OCI-LY7 (cell line): Measurements from ENCODE around the gene LRBA. TPM values are rescaled to one million over a fixed set of nuclear protein-coding genes. Genes with fewer than 3 reads are reported as not detected.
"Not testable (repeated sequence)": the region's sequence is repeated elsewhere in the genome, so short reads cannot be mapped to it uniquely, and the experiment has no call there.

Experiments used
- BruUV-seq: library from RNA; stranded (reverse); fragments of 400-500 nt; replicated peaks from 2 replicates; lab custom pipeline; 2021; lab: Mats Ljungman, UMichigan
- CTCF ChIA-PET: fragments of 300-600 bp; sonication (Branson Sonifier 250); formaldehyde crosslinking; loops from one replicate; lab custom pipeline; 2022; ENCODE audit warnings: antibody characterized with exemption; ENCODE audit not compliant: unreplicated experiment; lab: Charles Lee
- POLR2A ChIA-PET: fragments of 300-600 bp; sonication (Branson Sonifier 250); formaldehyde crosslinking; loops from one replicate; lab custom pipeline; 2022; ENCODE audit warnings: antibody characterized with exemption; lab: Charles Lee
- DNase-seq: peaks from one replicate; pipeline ENCODE4 v3.0.0-alpha.2; 2015; ENCODE audit warnings: low spot score
- H2AFZ ChIP-seq: fragments of 200-600 bp; sonication (generic), shearing (Covaris generic); 2 replicates; pipeline ENCODE4 v1.6.1; 2014; ENCODE audit warnings: mild to moderate bottlenecking, antibody characterized with exemption, low read length, moderate library complexity
- H3K27ac ChIP-seq: fragments of 200-600 bp; sonication (generic); 2 replicates; pipeline ENCODE4 v1.5.1; 2014; ENCODE audit warnings: mixed run types, low read depth, mild to moderate bottlenecking, moderate library complexity, low read length, inconsistent platforms; ENCODE audit not compliant: poor library complexity, severe bottlenecking
- H3K36me3 ChIP-seq: fragments of 200-600 bp; sonication (generic); 2 replicates; pipeline ENCODE4 v1.6.1; 2014; ENCODE audit warnings: mild to moderate bottlenecking, antibody characterized with exemption, low read length, moderate library complexity, mixed read lengths; ENCODE audit not compliant: insufficient read depth
- H3K4me1 ChIP-seq: fragments of 200-600 bp; sonication (generic); 2 replicates; pipeline ENCODE4 v1.5.1; 2014; ENCODE audit warnings: mild to moderate bottlenecking, low read length; ENCODE audit not compliant: insufficient read depth, poor library complexity, severe bottlenecking
- H3K4me2 ChIP-seq: fragments of 200-600 bp; sonication (generic); 2 replicates; pipeline ENCODE4 v1.6.1; 2014; ENCODE audit warnings: mild to moderate bottlenecking, low read length
- H3K4me3 ChIP-seq: fragments of 200-600 bp; sonication (generic); 2 replicates; pipeline ENCODE4 v1.5.1; 2014; ENCODE audit warnings: mild to moderate bottlenecking, low read depth, low read length; ENCODE audit not compliant: poor library complexity, severe bottlenecking
- H3K79me2 ChIP-seq: fragments of 200-600 bp; sonication (generic); 2 replicates; pipeline ENCODE4 v1.6.1; 2016; ENCODE audit warnings: low read depth, mild to moderate bottlenecking, low read length, moderate library complexity, mixed read lengths; ENCODE audit not compliant: insufficient read depth
- H3K9me2 ChIP-seq: fragments of 200-600 bp; sonication (generic); 2 replicates; pipeline ENCODE4 v1.6.1; 2016; ENCODE audit warnings: mild to moderate bottlenecking, low read length, mixed read lengths; ENCODE audit not compliant: insufficient read depth
- H3K9me3 ChIP-seq: fragments of 200-600 bp; sonication (generic); 2 replicates; pipeline ENCODE4 v1.6.1; 2014; ENCODE audit warnings: mild to moderate bottlenecking, mixed run types, low read length, mixed read lengths
- H4K20me1 ChIP-seq: fragments of 200-600 bp; sonication (generic); 2 replicates; pipeline ENCODE4 v1.6.1; 2014; ENCODE audit warnings: mild to moderate bottlenecking, antibody characterized with exemption, low read length, moderate library complexity, mixed read lengths; ENCODE audit not compliant: insufficient read depth
- CTCF ChIP-seq: fragments of 200-600 bp; sonication (generic); conservative IDR thresholded peaks from 2 replicates; pipeline ENCODE4 v1.5.1; 2014; ENCODE audit warnings: mild to moderate bottlenecking, antibody characterized with exemption, low read length, moderate library complexity, mixed read lengths
- EZH2phosphoT487 ChIP-seq: fragments of 200-600 bp; sonication (generic); IDR thresholded peaks from 2 replicates; pipeline ENCODE4 v1.6.1; 2018; ENCODE audit warnings: low read depth, borderline replicate concordance, mild to moderate bottlenecking, mixed run types, antibody characterized with exemption, low read length, moderate library complexity, mixed read lengths
- intact Hi-C: fragments of 100-400 bp; cut with micrococcal nuclease; formaldehyde crosslinking; loops from one replicate; pipeline ENCODE4 v1.10.0; 2022; ENCODE audit not compliant: unreplicated experiment
- total RNA-seq, 2 experiments: library from RNA; depleted of rRNA in 1 of 2; stranded (reverse); fragments of >200 nt in 1 of 2; shearing (Covaris generic) in 1 of 2; gene quantifications; 2 replicates each; pipeline ENCODE4 v1.2.3, GENCODE V29; 2014 to 2022

Gene LRBA
- total RNA-seq, 2 experiments from 2014 or later = 60.4 to 66.7 TPM

DNA sequence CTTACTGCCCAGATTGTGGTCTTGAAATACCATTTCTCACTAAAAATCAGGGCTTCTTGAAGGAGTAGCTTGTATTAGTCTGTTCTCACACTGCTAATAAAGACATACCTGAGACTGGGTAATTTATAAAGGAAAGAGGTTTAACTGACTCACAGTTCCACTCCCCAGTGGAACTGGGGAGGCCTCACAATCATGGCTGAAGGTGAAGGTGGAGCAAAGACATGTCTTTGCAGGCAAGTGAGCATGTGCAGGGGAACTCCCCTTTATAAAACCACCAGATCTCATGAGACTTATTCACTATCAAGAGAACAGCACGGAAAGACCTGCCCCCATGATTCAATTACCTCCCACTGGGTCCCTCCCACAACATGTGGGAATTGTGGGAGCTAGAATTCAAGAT is 58.0 kb downstream of the LRBA start:
- CTCF ChIA-PET = interaction anchor here (0.8 kb wide), 1 partner anchor 26 kb away, joined by 3 read pairs; no protein-coding TSS in a partner anchor

GRCh38 chr4:150953916-150954315 is 61.2 kb downstream of the LRBA start:
- Histone ChIP-seq H3K36me3 (peaks cover 23% of the 10 kb centered on the region), H3K9me3 (peaks cover 20% of the 10 kb centered on the region), H3K79me2 (peaks cover 34% of the 10 kb centered on the region; the same call in 1 of the 2 replicates)
- H3K4me3 ChIP-seq, intact Hi-C loops, H3K27ac ChIP-seq, BruUV-seq, H3K9me2 ChIP-seq, H3K4me2 ChIP-seq, POLR2A ChIA-PET, H4K20me1 ChIP-seq, H3K4me1 ChIP-seq, DNase-seq, CTCF ChIA-PET, H2AFZ ChIP-seq: not testable (repeated sequence)

More for the DNA sequence above, 58.0 kb downstream of the LRBA start:
- H3K36me3 ChIP-seq = peaks cover 29% of the 10 kb centered on the region
- peaks cover 26% of the 10 kb centered on the region; the same call in 1 of the 2 replicates for H3K79me2 ChIP-seq
- H3K27ac ChIP-seq, POLR2A ChIA-PET, H2AFZ ChIP-seq, H3K9me2 ChIP-seq, H4K20me1 ChIP-seq, H3K4me2 ChIP-seq, H3K4me3 ChIP-seq, H3K4me1 ChIP-seq, intact Hi-C loops, BruUV-seq, DNase-seq: not testable (repeated sequence)
- H3K9me3 ChIP-seq = peaks cover 20% of the 10 kb centered on the region

- intact Hi-C loops = no loop called here
- H3K4me1 ChIP-seq = no peaks in the 10 kb centered on the region
- peaks cover 41% of the 10 kb centered on the region; the same call in 1 of the 2 replicates for H3K79me2 ChIP-seq
- ChIA-PET CTCF (no interaction called here), POLR2A (no interaction called here)
- H3K4me3 ChIP-seq = no peak overlapping the region
- H3K9me3 ChIP-seq = peaks cover 19% of the 10 kb centered on the region
- H3K4me2 ChIP-seq = no peak overlapping the region
- H3K9me2 ChIP-seq = no peaks in the 10 kb centered on the region
- no peak for DNase-seq
- BruUV-seq = no TSS peak
- TF ChIP-seq EZH2phosphoT487 = no peak
- TF ChIP-seq CTCF = no peak
- H4K20me1 ChIP-seq = no peaks in the 10 kb centered on the region
- no peak overlapping the region for H3K27ac ChIP-seq
- no peak overlapping the region for H2AFZ ChIP-seq
- H3K36me3 ChIP-seq = peaks cover 17% of the 10 kb centered on the region
These were observed 62.8 kb downstream of the LRBA start for GRCh38 chr4:150952167-150952845.
